ENCODE measurements around the gene MRPL37. TPM values are rescaled to one million over a fixed set of nuclear protein-coding genes. Genes with fewer than 3 reads are reported as not detected.

The MRPL37 gene
- total RNA-seq, 2 donors from 2014 or later = 43.2 to 55.0 TPM

- DNase-seq (ENCODE audit: low spot score) (no peak), ATAC-seq (ENCODE audit: insufficient number of reproducible peaks, low FRiP score, low read depth) (no peak)
- Histone ChIP-seq H3K9me3 (no peaks in the 10 kb centered on the region), H3K4me1 (ENCODE audit: control insufficient read depth in 1 of 2, low read depth in 2 of 2) (peaks cover 7 to 14% of the 10 kb centered on the region in 2 donors), H3K36me3 (no peaks in the 10 kb centered on the region), H3K27ac (no peak overlapping the region), H3K27me3 (replicated peaks; ENCODE audit: insufficient read depth) (no peaks in the 10 kb centered on the region), H3K4me3 (no peak overlapping the region)
- TF ChIP-seq, protein P1, sequence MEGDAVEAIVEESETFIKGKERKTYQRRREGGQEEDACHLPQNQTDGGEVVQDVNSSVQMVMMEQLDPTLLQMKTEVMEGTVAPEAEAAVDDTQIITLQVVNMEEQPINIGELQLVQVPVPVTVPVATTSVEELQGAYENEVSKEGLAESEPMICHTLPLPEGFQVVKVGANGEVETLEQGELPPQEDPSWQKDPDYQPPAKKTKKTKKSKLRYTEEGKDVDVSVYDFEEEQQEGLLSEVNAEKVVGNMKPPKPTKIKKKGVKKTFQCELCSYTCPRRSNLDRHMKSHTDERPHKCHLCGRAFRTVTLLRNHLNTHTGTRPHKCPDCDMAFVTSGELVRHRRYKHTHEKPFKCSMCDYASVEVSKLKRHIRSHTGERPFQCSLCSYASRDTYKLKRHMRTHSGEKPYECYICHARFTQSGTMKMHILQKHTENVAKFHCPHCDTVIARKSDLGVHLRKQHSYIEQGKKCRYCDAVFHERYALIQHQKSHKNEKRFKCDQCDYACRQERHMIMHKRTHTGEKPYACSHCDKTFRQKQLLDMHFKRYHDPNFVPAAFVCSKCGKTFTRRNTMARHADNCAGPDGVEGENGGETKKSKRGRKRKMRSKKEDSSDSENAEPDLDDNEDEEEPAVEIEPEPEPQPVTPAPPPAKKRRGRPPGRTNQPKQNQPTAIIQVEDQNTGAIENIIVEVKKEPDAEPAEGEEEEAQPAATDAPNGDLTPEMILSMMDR (IDR thresholded peaks at IDR 0.05) = no peak
These were observed 43.0 kb upstream of the MRPL37 start for GRCh38 chr1:54156986-54157385.

DNA sequence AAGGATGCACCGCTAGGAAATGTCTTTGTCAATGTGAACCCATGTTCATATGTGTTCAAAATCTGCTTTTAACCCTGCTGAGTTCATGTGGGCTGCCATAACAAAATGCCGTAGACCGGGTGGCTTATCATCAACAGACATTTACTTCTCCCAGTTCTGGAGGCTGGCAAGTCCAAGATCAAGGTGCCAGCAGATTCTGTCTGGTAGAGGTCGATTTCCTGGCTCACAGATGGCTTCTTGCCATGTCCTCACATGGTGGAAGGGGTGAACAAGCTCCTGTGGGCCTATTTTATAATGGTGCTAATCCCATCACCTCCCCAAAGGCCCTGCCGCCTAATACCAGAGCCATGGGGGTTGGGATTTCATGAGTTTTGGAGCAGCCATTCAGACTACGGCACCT, 42.6 kb upstream of the MRPL37 start:
- H3K4me1 ChIP-seq (ENCODE audit: control insufficient read depth in 1 of 2, low read depth in 2 of 2) = peaks cover 7 to 14% of the 10 kb centered on the region in 2 donors

DNA sequence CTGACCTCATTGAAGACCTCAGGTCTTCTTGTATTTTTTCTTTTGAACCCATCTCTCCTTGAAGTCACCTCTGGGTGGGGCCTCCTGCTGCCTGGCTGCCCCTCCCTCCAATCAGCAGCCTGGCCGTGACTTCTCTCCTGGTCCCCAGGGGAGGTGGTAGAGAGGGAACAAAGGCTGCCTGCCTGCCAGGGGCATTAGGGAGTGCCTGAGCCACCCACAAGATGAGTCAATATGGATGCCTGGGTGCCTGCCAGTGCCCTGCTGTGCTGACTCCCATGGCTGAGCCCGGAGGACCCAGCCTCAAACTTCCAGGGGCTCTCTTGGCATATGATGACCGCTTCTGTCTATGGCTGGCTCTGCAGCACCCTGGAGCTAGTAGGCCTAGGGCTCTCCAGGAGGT, 41.9 kb upstream of the MRPL37 start:
- no peak for DNase-seq (ENCODE audit: low spot score)
- TF ChIP-seq, protein P1 (IDR thresholded peaks at IDR 0.05) = no peak
- Histone ChIP-seq H3K9me3 (no peaks in the 10 kb centered on the region), H3K27me3 (replicated peaks; ENCODE audit: insufficient read depth) (no peaks in the 10 kb centered on the region), H3K36me3 (no peaks in the 10 kb centered on the region), H3K4me1 (ENCODE audit: control insufficient read depth in 1 of 2, low read depth in 2 of 2) (peaks cover 7 to 14% of the 10 kb centered on the region in 2 donors), H3K27ac (no peak overlapping the region), H3K4me3 (no peak overlapping the region)
- no peak for ATAC-seq (ENCODE audit: insufficient number of reproducible peaks, low FRiP score, low read depth)

More for the DNA sequence above, 42.6 kb upstream of the MRPL37 start:
- H3K4me3 ChIP-seq = no peak overlapping the region
- H3K27ac ChIP-seq = no peak overlapping the region
- ATAC-seq (ENCODE audit: insufficient number of reproducible peaks, low FRiP score, low read depth) (no peak), DNase-seq (ENCODE audit: low spot score) (no peak)
- no peaks in the 10 kb centered on the region for H3K27me3 ChIP-seq (replicated peaks; ENCODE audit: insufficient read depth)
- no peaks in the 10 kb centered on the region for H3K9me3 ChIP-seq
- TF ChIP-seq, protein P1 (IDR thresholded peaks at IDR 0.05) = no peak
- no peaks in the 10 kb centered on the region for H3K36me3 ChIP-seq

DNA sequence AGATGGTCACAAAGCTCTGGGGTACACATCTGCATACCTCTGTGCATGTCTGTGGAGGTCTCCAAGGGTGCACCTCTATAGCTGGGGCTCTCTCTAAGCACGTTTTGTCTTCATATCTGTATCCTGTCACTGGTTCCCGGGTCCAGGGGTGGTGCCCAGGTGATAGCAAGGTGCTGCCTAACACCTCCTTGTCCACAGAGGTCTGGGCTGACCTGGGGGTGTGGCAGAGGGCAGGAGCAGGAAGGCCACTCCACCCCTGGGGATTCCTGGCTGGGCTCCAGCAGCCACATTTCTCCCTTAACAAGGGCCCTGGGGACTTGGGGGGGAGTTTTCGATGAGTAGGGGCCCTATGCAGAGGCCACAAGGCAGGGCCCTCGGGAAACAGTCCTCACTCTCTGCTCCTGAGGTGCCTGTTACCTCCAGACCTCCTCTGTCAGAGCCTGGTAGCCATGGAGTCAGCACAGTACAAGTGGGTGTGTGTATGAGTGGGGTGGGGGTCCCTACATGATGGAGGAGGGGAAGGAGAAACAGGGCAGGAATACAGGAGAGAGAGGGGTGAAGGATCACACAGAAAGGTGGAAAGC, 40.1 kb upstream of the MRPL37 start:
- H3K4me1 ChIP-seq (ENCODE audit: control insufficient read depth in 1 of 2, low read depth in 2 of 2) = peaks cover 0 to under 1% of the 10 kb centered on the region in 2 donors
- no peak overlapping the region for H3K27ac ChIP-seq
- H3K36me3 ChIP-seq = no peaks in the 10 kb centered on the region
- DNase-seq (ENCODE audit: low spot score) = no peak
- H3K27me3 ChIP-seq (replicated peaks; ENCODE audit: insufficient read depth) = no peaks in the 10 kb centered on the region
- no peak for ATAC-seq (ENCODE audit: insufficient number of reproducible peaks, low FRiP score, low read depth)
- H3K4me3 ChIP-seq = no peak overlapping the region
- no peaks in the 10 kb centered on the region for H3K9me3 ChIP-seq
- TF ChIP-seq, protein P1 (IDR thresholded peaks at IDR 0.05) = no peak

GRCh38 chr1:54160351-54160750, 39.6 kb upstream of the MRPL37 start:
- ATAC-seq (ENCODE audit: insufficient number of reproducible peaks, low FRiP score, low read depth) (no peak), DNase-seq (ENCODE audit: low spot score) (no peak)
- H3K27ac ChIP-seq = no peak overlapping the region
- TF ChIP-seq, protein P1 (IDR thresholded peaks at IDR 0.05) = no peak
- H3K27me3 ChIP-seq (replicated peaks; ENCODE audit: insufficient read depth) = no peaks in the 10 kb centered on the region
- H3K36me3 ChIP-seq = no peaks in the 10 kb centered on the region
- no peaks in the 10 kb centered on the region for H3K4me1 ChIP-seq (ENCODE audit: control insufficient read depth in 1 of 2, low read depth in 2 of 2)
- no peaks in the 10 kb centered on the region for H3K9me3 ChIP-seq
- no peak overlapping the region for H3K4me3 ChIP-seq
